T-helper 1 cell treated with Interleukin-12 subunit alpha and Interleukin-12 subunit beta and Interleukin-4 antibody, amounts not matched to agents 30 μg/mL and 1 μg/mL, for 36 hours (primary cell): ENCODE measurements around the gene FOXC2.

Source experiments
- H3K27ac Mint-ChIP-seq: one replicate; pipeline ENCODE4 v1.8.0; 2021; ENCODE audit warnings: mild to moderate bottlenecking, mixed read lengths
- H3K27me3 Mint-ChIP-seq: one replicate; pipeline ENCODE4 v1.8.0; 2021; ENCODE audit warnings: low read depth, mixed read lengths
- H3K36me3 Mint-ChIP-seq: one replicate; pipeline ENCODE4 v1.8.0; 2021; ENCODE audit warnings: low read depth, mixed read lengths
- H3K4me1 Mint-ChIP-seq: one replicate; pipeline ENCODE4 v1.8.0; 2021; ENCODE audit warnings: low read depth, mixed read lengths
- H3K4me3 Mint-ChIP-seq: one replicate; pipeline ENCODE4 v1.8.0; 2021; ENCODE audit warnings: mild to moderate bottlenecking, moderate library complexity, mixed read lengths
- H3K9me3 Mint-ChIP-seq: one replicate; pipeline ENCODE4 v1.8.0; 2021; ENCODE audit warnings: mixed read lengths

FOXC2 gene

GRCh38 chr16:86529160-86529559 is 37.5 kb upstream of the FOXC2 start:
- Mint-ChIP-seq H3K36me3 (peaks cover 8% of the 10 kb centered on the region), H3K27ac (no peak overlapping the region), H3K27me3 (no peaks in the 10 kb centered on the region), H3K4me3 (no peak overlapping the region), H3K9me3 (no peaks in the 10 kb centered on the region), H3K4me1 (no peaks in the 10 kb centered on the region)

GRCh38 chr16:86530251-86531190 is 36.1 kb upstream of the FOXC2 start:
- Mint-ChIP-seq H3K4me3 (no peak overlapping the region), H3K9me3 (no peaks in the 10 kb centered on the region), H3K27me3 (no peaks in the 10 kb centered on the region)

GRCh38 chr16:86531191-86531545 is 35.5 kb upstream of the FOXC2 start:
- no peak overlapping the region for H3K27ac Mint-ChIP-seq

More at GRCh38 chr16:86530251-86531190, 36.1 kb upstream of the FOXC2 start:
- Mint-ChIP-seq H3K27ac (no peak overlapping the region), H3K4me1 (no peaks in the 10 kb centered on the region), H3K36me3 (peaks cover 8% of the 10 kb centered on the region)

GRCh38 chr16:86531641-86532525 is 34.7 kb upstream of the FOXC2 start:
- no peak overlapping the region for H3K4me3 Mint-ChIP-seq
- no peaks in the 10 kb centered on the region for H3K4me1 Mint-ChIP-seq
- no peaks in the 10 kb centered on the region for H3K27me3 Mint-ChIP-seq
- no peaks in the 10 kb centered on the region for H3K9me3 Mint-ChIP-seq
- no peak overlapping the region for H3K27ac Mint-ChIP-seq
- peaks cover 8% of the 10 kb centered on the region for H3K36me3 Mint-ChIP-seq

More at GRCh38 chr16:86531191-86531545, 35.5 kb upstream of the FOXC2 start:
- peaks cover 8% of the 10 kb centered on the region for H3K36me3 Mint-ChIP-seq
- no peaks in the 10 kb centered on the region for H3K27me3 Mint-ChIP-seq
- no peaks in the 10 kb centered on the region for H3K9me3 Mint-ChIP-seq
- H3K4me1 Mint-ChIP-seq: no peaks in the 10 kb centered on the region
- no peak overlapping the region for H3K4me3 Mint-ChIP-seq

- no peaks in the 10 kb centered on the region for H3K4me1 Mint-ChIP-seq
- H3K27ac Mint-ChIP-seq: no peak overlapping the region
- no peak overlapping the region for H3K4me3 Mint-ChIP-seq
- H3K27me3 Mint-ChIP-seq: no peaks in the 10 kb centered on the region
- H3K9me3 Mint-ChIP-seq: no peaks in the 10 kb centered on the region
- peaks cover 8% of the 10 kb centered on the region for H3K36me3 Mint-ChIP-seq
Measured at GRCh38 chr16:86532526-86532815, 34.2 kb upstream of the FOXC2 start.

GRCh38 chr16:86533076-86533475 is 33.6 kb upstream of the FOXC2 start:
- Mint-ChIP-seq H3K27ac (no peak overlapping the region), H3K27me3 (no peaks in the 10 kb centered on the region), H3K4me1 (no peaks in the 10 kb centered on the region), H3K36me3 (peaks cover 8% of the 10 kb centered on the region), H3K4me3 (no peak overlapping the region), H3K9me3 (no peaks in the 10 kb centered on the region)

- H3K9me3 Mint-ChIP-seq: no peaks in the 10 kb centered on the region
- H3K27ac Mint-ChIP-seq: no peak overlapping the region
- no peaks in the 10 kb centered on the region for H3K4me1 Mint-ChIP-seq
- H3K4me3 Mint-ChIP-seq: no peak overlapping the region
- H3K27me3 Mint-ChIP-seq: no peaks in the 10 kb centered on the region
- H3K36me3 Mint-ChIP-seq: peaks cover 8% of the 10 kb centered on the region
Measured at GRCh38 chr16:86533767-86534351, 32.8 kb upstream of the FOXC2 start.

- Mint-ChIP-seq H3K27ac (no peak overlapping the region), H3K27me3 (no peaks in the 10 kb centered on the region), H3K36me3 (peaks cover 12% of the 10 kb centered on the region), H3K4me1 (no peaks in the 10 kb centered on the region), H3K4me3 (no peak overlapping the region), H3K9me3 (no peaks in the 10 kb centered on the region)
Measured at GRCh38 chr16:86534779-86535615, 31.6 kb upstream of the FOXC2 start.

- Mint-ChIP-seq H3K27ac (no peak overlapping the region), H3K9me3 (no peaks in the 10 kb centered on the region), H3K4me3 (no peak overlapping the region), H3K36me3 (peaks cover 14% of the 10 kb centered on the region), H3K27me3 (no peaks in the 10 kb centered on the region), H3K4me1 (no peaks in the 10 kb centered on the region)
Measured at GRCh38 chr16:86536621-86537020, 30.0 kb upstream of the FOXC2 start.

- Mint-ChIP-seq H3K4me3 (no peak overlapping the region), H3K27ac (no peak overlapping the region), H3K9me3 (no peaks in the 10 kb centered on the region), H3K27me3 (no peaks in the 10 kb centered on the region), H3K4me1 (no peaks in the 10 kb centered on the region), H3K36me3 (peaks cover 14% of the 10 kb centered on the region)
Measured at GRCh38 chr16:86537486-86537885, 29.1 kb upstream of the FOXC2 start.

- no peaks in the 10 kb centered on the region for H3K9me3 Mint-ChIP-seq
- H3K4me1 Mint-ChIP-seq: no peaks in the 10 kb centered on the region
- H3K27ac Mint-ChIP-seq: no peak overlapping the region
- peaks cover 14% of the 10 kb centered on the region for H3K36me3 Mint-ChIP-seq
- H3K4me3 Mint-ChIP-seq: no peak overlapping the region
- H3K27me3 Mint-ChIP-seq: no peaks in the 10 kb centered on the region
Measured at GRCh38 chr16:86538196-86538780, 28.3 kb upstream of the FOXC2 start.

GRCh38 chr16:86540894-86541293 is 25.7 kb upstream of the FOXC2 start:
- H3K4me1 Mint-ChIP-seq: no peaks in the 10 kb centered on the region
- peaks cover 23% of the 10 kb centered on the region for H3K36me3 Mint-ChIP-seq
- no peak overlapping the region for H3K27ac Mint-ChIP-seq
- no peaks in the 10 kb centered on the region for H3K9me3 Mint-ChIP-seq
- H3K27me3 Mint-ChIP-seq: no peaks in the 10 kb centered on the region
- H3K4me3 Mint-ChIP-seq: no peak overlapping the region

GRCh38 chr16:86541560-86541959 is 25.1 kb upstream of the FOXC2 start:
- Mint-ChIP-seq H3K36me3 (peaks cover 26% of the 10 kb centered on the region), H3K4me3 (no peak overlapping the region), H3K27me3 (no peaks in the 10 kb centered on the region)

More at GRCh38 chr16:86541560-86541959, 25.1 kb upstream of the FOXC2 start:
- no peaks in the 10 kb centered on the region for H3K9me3 Mint-ChIP-seq
- no peaks in the 10 kb centered on the region for H3K4me1 Mint-ChIP-seq
- H3K27ac Mint-ChIP-seq: no peak overlapping the region
